OCI-LY7 (cell line): Measurements from ENCODE around the gene SMOC2. TPM values are rescaled to one million over a fixed set of nuclear protein-coding genes. Genes with fewer than 3 reads are reported as not detected.

Experiments used
- BruUV-seq: library from RNA; stranded (reverse); fragments of 400-500 nt; replicated peaks from 2 replicates; lab custom pipeline; 2021; lab: Mats Ljungman, UMichigan
- CTCF ChIA-PET: fragments of 300-600 bp; sonication (Branson Sonifier 250); formaldehyde crosslinking; loops from one replicate; lab custom pipeline; 2022; ENCODE audit warnings: antibody characterized with exemption; ENCODE audit not compliant: unreplicated experiment; lab: Charles Lee
- POLR2A ChIA-PET: fragments of 300-600 bp; sonication (Branson Sonifier 250); formaldehyde crosslinking; loops from one replicate; lab custom pipeline; 2022; ENCODE audit warnings: antibody characterized with exemption; lab: Charles Lee
- DNase-seq: peaks from one replicate; pipeline ENCODE4 v3.0.0-alpha.2; 2015; ENCODE audit warnings: low spot score
- H2AFZ ChIP-seq: fragments of 200-600 bp; sonication (generic), shearing (Covaris generic); 2 replicates; pipeline ENCODE4 v1.6.1; 2014; ENCODE audit warnings: mild to moderate bottlenecking, antibody characterized with exemption, low read length, moderate library complexity
- H3K27ac ChIP-seq: fragments of 200-600 bp; sonication (generic); 2 replicates; pipeline ENCODE4 v1.5.1; 2014; ENCODE audit warnings: mixed run types, low read depth, mild to moderate bottlenecking, moderate library complexity, low read length, inconsistent platforms; ENCODE audit not compliant: poor library complexity, severe bottlenecking
- H3K36me3 ChIP-seq: fragments of 200-600 bp; sonication (generic); 2 replicates; pipeline ENCODE4 v1.6.1; 2014; ENCODE audit warnings: mild to moderate bottlenecking, antibody characterized with exemption, low read length, moderate library complexity, mixed read lengths; ENCODE audit not compliant: insufficient read depth
- H3K4me1 ChIP-seq: fragments of 200-600 bp; sonication (generic); 2 replicates; pipeline ENCODE4 v1.5.1; 2014; ENCODE audit warnings: mild to moderate bottlenecking, low read length; ENCODE audit not compliant: insufficient read depth, poor library complexity, severe bottlenecking
- H3K4me2 ChIP-seq: fragments of 200-600 bp; sonication (generic); 2 replicates; pipeline ENCODE4 v1.6.1; 2014; ENCODE audit warnings: mild to moderate bottlenecking, low read length
- H3K4me3 ChIP-seq: fragments of 200-600 bp; sonication (generic); 2 replicates; pipeline ENCODE4 v1.5.1; 2014; ENCODE audit warnings: mild to moderate bottlenecking, low read depth, low read length; ENCODE audit not compliant: poor library complexity, severe bottlenecking
- H3K79me2 ChIP-seq: fragments of 200-600 bp; sonication (generic); 2 replicates; pipeline ENCODE4 v1.6.1; 2016; ENCODE audit warnings: low read depth, mild to moderate bottlenecking, low read length, moderate library complexity, mixed read lengths; ENCODE audit not compliant: insufficient read depth
- H3K9me2 ChIP-seq: fragments of 200-600 bp; sonication (generic); 2 replicates; pipeline ENCODE4 v1.6.1; 2016; ENCODE audit warnings: mild to moderate bottlenecking, low read length, mixed read lengths; ENCODE audit not compliant: insufficient read depth
- H3K9me3 ChIP-seq: fragments of 200-600 bp; sonication (generic); 2 replicates; pipeline ENCODE4 v1.6.1; 2014; ENCODE audit warnings: mild to moderate bottlenecking, mixed run types, low read length, mixed read lengths
- H4K20me1 ChIP-seq: fragments of 200-600 bp; sonication (generic); 2 replicates; pipeline ENCODE4 v1.6.1; 2014; ENCODE audit warnings: mild to moderate bottlenecking, antibody characterized with exemption, low read length, moderate library complexity, mixed read lengths; ENCODE audit not compliant: insufficient read depth
- EZH2phosphoT487 ChIP-seq: fragments of 200-600 bp; sonication (generic); IDR thresholded peaks from 2 replicates; pipeline ENCODE4 v1.6.1; 2018; ENCODE audit warnings: low read depth, borderline replicate concordance, mild to moderate bottlenecking, mixed run types, antibody characterized with exemption, low read length, moderate library complexity, mixed read lengths
- intact Hi-C: fragments of 100-400 bp; cut with micrococcal nuclease; formaldehyde crosslinking; loops from one replicate; pipeline ENCODE4 v1.10.0; 2022; ENCODE audit not compliant: unreplicated experiment
- total RNA-seq, 2 experiments: library from RNA; depleted of rRNA in 1 of 2; stranded (reverse); fragments of >200 nt in 1 of 2; shearing (Covaris generic) in 1 of 2; gene quantifications; 2 replicates each; pipeline ENCODE4 v1.2.3, GENCODE V29; 2014 to 2022
- TF ChIP-seq, protein P1 (sequence below): fragments of 200-600 bp; sonication (generic); conservative IDR thresholded peaks from 2 replicates; pipeline ENCODE4 v1.5.1; 2014; ENCODE audit warnings: mild to moderate bottlenecking, antibody characterized with exemption, low read length, moderate library complexity, mixed read lengths

Gene SMOC2
- total RNA-seq, 2 experiments from 2014 or later: not detected

DNA sequence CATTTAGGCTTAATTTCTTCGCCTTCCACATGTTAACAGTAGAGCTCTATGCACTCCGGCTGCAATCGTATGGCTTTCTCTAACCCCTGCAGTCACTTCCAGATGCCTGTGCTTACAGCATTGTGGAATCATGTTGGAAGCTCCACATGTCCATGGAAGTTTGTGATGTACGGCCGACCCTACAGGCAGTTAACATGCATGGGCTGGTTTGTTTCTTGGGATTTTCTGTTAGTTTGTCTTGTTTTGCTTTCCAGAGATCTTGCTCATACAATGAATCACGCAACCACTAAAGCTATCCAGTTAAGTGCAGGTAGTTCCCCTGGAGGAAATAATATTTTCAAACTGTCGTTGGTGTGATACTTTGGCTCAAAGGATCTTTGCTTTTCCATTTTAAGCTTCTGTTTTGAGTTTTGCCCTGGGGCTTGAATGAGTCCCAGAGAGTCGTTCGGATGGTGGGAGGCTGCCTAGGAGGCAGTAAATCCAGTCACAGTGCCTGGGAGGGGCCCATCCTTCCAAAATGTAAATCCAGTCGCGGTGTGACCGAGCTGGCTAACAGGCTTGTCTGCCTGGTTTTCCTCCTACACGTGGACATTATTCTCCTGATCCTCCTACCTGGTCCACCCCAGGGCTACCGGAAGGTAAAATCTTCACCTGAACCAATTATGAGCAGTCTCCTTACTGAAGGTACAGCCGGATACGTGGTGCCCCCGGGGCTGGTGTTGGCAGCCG is 225.9 kb downstream of the SMOC2 start:
- POLR2A ChIA-PET: no interaction called here
- no peaks in the 10 kb centered on the region for H3K9me2 ChIP-seq
- no peaks in the 10 kb centered on the region for H3K36me3 ChIP-seq
- no peaks in the 10 kb centered on the region for H3K4me1 ChIP-seq
- H3K4me3 ChIP-seq: no peak overlapping the region
- BruUV-seq: no TSS peak
- CTCF ChIA-PET: no interaction called here
- H3K9me3 ChIP-seq: no peaks in the 10 kb centered on the region
- no peak overlapping the region for H3K4me2 ChIP-seq
- DNase-seq: no peak
- no peaks in the 10 kb centered on the region for H3K79me2 ChIP-seq
- intact Hi-C loops: no loop called here
- TF ChIP-seq EZH2phosphoT487: no peak
- TF ChIP-seq, protein P1, sequence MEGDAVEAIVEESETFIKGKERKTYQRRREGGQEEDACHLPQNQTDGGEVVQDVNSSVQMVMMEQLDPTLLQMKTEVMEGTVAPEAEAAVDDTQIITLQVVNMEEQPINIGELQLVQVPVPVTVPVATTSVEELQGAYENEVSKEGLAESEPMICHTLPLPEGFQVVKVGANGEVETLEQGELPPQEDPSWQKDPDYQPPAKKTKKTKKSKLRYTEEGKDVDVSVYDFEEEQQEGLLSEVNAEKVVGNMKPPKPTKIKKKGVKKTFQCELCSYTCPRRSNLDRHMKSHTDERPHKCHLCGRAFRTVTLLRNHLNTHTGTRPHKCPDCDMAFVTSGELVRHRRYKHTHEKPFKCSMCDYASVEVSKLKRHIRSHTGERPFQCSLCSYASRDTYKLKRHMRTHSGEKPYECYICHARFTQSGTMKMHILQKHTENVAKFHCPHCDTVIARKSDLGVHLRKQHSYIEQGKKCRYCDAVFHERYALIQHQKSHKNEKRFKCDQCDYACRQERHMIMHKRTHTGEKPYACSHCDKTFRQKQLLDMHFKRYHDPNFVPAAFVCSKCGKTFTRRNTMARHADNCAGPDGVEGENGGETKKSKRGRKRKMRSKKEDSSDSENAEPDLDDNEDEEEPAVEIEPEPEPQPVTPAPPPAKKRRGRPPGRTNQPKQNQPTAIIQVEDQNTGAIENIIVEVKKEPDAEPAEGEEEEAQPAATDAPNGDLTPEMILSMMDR: no peak
- H3K27ac ChIP-seq: no peak overlapping the region
- H4K20me1 ChIP-seq: no peaks in the 10 kb centered on the region
- no peak overlapping the region for H2AFZ ChIP-seq

DNA sequence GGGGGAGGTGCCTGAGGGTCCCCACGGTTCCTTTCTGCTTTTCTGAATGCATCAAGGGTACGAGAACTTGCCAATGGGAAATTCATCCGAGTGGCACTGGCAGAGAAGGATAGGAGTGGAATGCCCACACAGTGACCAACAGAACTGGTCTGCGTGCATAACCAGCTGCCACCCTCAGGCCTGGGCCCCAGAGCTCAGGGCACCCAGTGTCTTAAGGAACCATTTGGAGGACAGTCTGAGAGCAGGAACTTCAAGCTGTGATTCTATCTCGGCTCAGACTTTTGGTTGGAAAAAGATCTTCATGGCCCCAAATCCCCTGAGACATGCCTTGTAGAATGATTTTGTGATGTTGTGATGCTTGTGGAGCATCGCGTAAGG is 226.4 kb downstream of the SMOC2 start:
- no peaks in the 10 kb centered on the region for H3K36me3 ChIP-seq
- DNase-seq: no peak
- H2AFZ ChIP-seq: no peak overlapping the region
- H3K9me2 ChIP-seq: no peaks in the 10 kb centered on the region
- ChIA-PET POLR2A (no interaction called here), CTCF (no interaction called here)
- no peaks in the 10 kb centered on the region for H4K20me1 ChIP-seq
- TF ChIP-seq EZH2phosphoT487: no peak
- TF ChIP-seq, protein P1: no peak
- H3K79me2 ChIP-seq: no peaks in the 10 kb centered on the region
- no peak overlapping the region for H3K4me2 ChIP-seq
- H3K9me3 ChIP-seq: no peaks in the 10 kb centered on the region
- H3K4me1 ChIP-seq: no peaks in the 10 kb centered on the region
- H3K4me3 ChIP-seq: no peak overlapping the region
- intact Hi-C loops: no loop called here
- no TSS peak for BruUV-seq
- H3K27ac ChIP-seq: no peak overlapping the region

DNA sequence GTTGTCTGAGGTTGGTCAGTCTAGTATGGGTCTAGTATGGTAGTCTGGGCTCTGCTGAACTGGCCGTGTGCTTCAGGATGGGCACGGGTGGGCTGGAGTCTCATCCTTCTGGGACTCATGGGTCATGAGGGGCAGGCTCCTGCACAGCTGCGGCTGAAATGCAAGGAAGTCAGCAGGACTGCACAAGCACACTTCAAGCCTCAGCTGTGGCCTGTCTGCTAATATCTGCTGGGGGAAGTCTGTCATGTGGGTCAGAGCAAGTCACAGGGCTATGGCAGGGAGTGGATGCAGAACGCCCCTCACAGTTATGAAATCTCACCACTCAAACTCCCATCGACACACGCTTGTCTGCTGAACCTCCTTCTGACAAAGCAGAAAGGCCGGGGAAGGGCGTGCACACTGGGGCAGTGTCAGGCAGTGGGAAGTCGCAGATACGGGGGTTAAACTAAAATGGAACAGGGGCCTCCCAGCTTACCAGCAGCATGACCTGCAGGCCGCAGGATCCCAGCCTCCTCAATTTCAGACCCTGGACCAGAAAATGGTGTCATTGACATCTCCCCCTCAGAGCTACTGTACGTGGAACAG is 229.5 kb downstream of the SMOC2 start:
- no peaks in the 10 kb centered on the region for H3K9me2 ChIP-seq
- no peak overlapping the region for H3K4me3 ChIP-seq
- no peak overlapping the region for H3K4me2 ChIP-seq
- intact Hi-C loops: no loop called here
- no peaks in the 10 kb centered on the region for H3K36me3 ChIP-seq
- H3K9me3 ChIP-seq: no peaks in the 10 kb centered on the region
- no peak overlapping the region for H3K27ac ChIP-seq
- H3K4me1 ChIP-seq: no peaks in the 10 kb centered on the region
- ChIA-PET POLR2A (interaction anchor here (0.6 to 0.7 kb wide), 2 partner anchors 53 to 58 kb away, joined by 3 to 5 read pairs; no protein-coding TSS in a partner anchor), CTCF (no interaction called here)
- H2AFZ ChIP-seq: no peak overlapping the region
- H3K79me2 ChIP-seq: no peaks in the 10 kb centered on the region
- TF ChIP-seq, protein P1: no peak
- TF ChIP-seq EZH2phosphoT487: no peak
- BruUV-seq: no TSS peak
- DNase-seq: no peak
- no peaks in the 10 kb centered on the region for H4K20me1 ChIP-seq
